Hypothalamus (tissue), 51 donors: Measurements from ENCODE around the gene PAK5.

ENCODE experiments used
- DNase-seq, 51 donors: peaks; one replicate each; lab custom pipeline; 2025; lab: John Stamatoyannopoulos, UW

PAK5 gene

GRCh38 chr20:9532069-9532838, 306.6 kb downstream of the PAK5 start:
- DNase-seq: no peak

- no peak for DNase-seq
These were observed 307.3 kb downstream of the PAK5 start for GRCh38 chr20:9531581-9531980.

DNA sequence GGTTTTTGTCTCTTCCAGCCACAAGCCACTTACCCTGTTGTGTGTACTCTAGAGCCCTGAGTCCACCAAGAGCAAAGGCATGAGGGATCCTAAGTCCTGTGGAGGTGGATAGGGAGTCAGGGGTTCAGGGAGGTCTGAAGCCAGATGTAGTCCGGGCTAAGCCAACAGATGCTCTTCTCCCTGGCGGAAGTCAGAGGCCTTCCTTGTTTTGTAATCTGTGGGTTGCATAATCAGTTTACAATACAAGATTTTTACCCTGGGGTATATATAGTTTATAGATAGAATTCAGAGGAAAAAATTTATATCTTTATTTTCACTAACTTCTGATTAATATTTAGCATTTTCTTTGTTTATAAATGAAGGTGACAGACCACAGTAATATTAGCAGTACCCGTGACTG, 315.2 kb downstream of the PAK5 start:
- no peak for DNase-seq

DNA sequence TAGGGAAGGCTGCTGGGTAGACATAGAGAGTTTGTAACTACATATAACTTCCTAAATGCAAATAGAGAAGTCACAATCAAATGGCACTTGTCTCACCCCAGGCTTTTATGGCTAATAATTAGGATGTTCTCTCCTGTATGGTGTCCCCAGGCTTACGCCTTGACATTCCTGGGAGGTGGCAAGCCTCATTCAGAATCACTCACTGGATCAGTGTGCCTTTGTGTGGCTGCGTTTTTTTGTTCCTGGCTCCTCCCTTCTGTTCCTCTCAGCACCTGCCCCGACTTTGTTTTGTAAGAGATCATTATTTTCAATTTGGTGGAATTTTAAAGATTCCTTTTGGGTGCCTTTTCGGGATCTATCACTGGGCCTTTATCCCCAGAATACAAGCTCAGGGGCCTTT, 318.8 kb downstream of the PAK5 start:
- DNase-seq: peak in 1 of 51 donors; percentile 18

DNA sequence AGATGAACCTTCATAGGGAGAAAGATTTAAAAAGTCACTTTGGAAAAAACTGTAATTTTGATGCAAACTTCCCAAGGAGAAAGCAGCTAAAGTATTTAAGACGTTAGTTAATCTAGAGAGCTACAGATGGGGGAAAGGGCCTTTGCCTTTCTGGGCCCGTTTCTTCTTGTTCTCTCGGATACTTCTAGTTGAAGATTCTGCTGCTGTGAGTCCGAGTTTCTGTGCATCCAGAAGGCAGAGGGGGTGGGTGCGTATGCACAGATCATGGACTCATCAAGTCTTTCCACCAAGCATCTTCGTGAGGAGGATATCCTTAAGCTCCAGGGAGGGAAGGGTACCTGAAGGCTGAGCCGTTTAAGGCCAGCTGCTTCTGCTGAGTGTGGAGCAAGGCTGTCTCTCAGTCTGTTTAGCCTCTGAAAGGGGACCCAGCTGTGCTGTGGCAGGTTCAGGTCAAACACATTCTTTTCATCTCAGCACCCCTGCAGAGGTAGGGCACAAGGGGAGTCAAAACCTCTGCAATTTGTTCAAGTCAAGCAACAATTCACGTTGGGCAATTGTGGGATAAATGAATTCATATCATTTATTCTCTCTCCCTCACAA, 320.2 kb downstream of the PAK5 start:
- DNase-seq: peak in 1 of 51 donors; percentile 12

DNA sequence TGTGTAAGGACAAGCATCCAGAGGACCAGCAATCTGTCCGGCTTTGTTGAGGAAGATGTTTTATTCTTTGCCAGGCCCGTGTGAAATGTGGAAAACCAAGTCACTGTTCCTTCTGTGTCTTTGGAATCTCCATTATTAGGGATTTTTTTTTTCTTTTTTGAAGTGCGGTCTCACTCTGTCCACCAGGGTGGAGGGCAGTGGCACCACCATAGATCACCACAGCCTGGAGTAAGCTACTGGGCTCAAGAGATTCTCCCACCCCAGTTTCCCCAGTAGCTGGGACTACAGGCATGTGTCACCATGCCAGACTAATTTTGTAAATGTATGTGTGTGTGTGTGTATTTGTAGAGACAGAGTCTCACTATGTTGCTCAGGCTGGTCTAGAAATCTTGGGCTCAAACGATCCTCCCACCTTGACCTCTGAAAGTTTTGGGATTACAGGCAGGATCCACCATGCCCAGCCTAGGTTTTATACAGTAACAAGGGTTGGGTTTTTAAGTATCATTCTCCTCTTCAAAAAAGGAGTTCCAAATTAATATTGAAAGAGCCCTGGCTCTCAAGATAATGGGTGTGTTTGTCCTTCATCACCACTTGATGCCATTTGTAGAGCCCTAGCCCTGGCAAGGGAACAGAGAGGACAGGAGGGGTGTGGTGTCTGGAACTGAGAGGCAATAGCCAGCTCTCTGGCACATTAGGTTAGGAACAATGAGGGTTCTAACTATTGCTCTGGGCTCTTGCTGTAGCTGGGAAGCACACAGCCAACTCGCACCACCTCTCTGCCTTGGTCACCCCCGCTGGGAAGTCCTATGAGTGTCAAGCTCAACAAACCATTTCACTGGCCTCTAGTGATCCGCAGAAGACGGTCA, 321.3 kb downstream of the PAK5 start:
- DNase-seq: no peak

- DNase-seq: peak in 6 of 51 donors; percentile 3 to 28 (median 18)
These were observed 322.5 kb downstream of the PAK5 start for GRCh38 chr20:9516234-9516871.

DNA sequence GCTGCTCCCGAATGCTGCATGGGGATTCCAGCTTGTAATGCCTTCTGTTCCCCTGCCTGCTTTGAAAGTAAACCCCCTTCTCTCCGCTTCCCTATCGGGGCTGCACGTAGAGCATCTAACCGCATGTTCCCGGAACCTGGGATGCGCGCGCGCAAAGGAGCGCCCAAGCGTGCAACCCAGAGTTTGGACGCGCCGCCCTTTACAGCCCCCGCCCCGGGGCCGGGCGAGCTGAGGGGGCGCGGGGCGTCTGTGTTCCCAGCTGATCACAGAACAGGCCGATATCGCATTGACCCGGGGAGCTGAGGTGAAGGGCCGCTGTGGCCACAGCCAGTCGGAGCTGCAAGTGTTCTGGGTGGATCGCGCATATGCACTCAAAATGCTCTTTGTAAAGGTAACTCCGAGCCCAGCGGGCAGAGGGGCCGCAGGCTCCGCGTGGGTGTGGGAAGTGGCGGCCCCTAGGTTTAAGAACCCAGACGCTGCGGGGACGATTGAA, 323.1 kb downstream of the PAK5 start:
- DNase-seq: peak in 2 of 51 donors; percentile 5 to 38

GRCh38 chr20:9515214-9515585, 323.7 kb downstream of the PAK5 start:
- peak in 1 of 51 donors; percentile 35 for DNase-seq

DNA sequence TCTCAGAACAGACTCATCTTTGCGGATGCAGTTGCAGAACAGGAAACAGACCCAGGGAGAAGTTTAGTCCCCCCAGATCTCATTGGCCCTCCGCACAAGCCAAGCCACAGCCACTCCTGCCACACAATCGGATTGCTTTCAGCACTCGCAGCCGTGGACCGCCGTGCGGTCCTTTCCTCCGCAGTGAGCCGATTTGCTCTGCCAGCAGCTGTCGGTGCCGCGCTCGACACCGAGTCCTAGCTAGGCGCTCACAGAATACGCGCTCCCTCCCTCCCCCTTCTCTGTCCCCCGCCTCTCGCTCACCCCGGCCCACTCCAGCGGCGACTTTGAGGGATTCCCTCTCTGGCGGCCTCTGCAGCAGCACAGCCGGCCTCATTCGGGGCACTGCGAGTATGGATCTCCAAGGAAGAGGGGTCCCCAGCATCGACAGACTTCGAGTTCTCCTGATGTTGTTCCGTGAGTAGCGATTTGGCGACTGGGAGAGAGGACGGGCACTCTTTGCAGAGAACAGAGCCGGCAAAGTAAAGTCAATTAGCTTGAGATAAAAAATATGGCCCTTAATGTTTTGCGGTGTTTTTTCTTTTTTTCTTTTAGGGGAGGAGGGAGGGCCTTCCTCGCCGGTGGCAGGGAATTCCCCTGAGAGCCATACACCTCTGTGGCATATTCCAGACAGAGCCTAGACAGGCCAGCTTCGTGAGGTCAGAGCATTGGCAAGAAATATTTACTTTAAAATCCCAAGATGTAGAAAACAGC, 324.2 kb downstream of the PAK5 start, which contains the start of gene LAMP5:
TSS of gene LAMP5 (plus strand) at position 130 of the 753 bp plus-strand sequence. CDS start at position 393, 263 bp downstream.
- DNase-seq: peak in 26 of 51 donors; percentile 8 to 69 (median 34)

DNA sequence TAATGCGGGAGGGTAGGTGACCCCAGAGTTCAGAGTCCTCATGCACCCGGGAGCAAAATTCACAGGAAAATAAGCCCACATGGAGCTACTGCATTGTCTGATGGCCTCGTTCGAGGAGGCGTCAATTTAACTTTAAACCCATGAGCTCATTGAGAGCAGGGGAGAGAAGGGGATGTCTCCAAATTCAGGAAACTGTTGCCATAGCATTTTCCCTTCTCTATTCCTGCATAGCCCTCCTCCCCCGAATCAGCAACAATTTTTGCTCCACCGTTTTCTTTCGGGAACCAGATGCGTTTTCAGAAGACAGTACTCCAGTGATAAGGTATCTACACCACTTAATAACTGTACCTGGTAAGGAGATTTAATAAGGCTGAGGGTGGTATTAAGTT, 324.8 kb downstream of the PAK5 start:
- DNase-seq: peak in 1 of 51 donors; percentile 69

- DNase-seq: no peak
These were observed 328.0 kb downstream of the PAK5 start for GRCh38 chr20:9510911-9511310.

DNA sequence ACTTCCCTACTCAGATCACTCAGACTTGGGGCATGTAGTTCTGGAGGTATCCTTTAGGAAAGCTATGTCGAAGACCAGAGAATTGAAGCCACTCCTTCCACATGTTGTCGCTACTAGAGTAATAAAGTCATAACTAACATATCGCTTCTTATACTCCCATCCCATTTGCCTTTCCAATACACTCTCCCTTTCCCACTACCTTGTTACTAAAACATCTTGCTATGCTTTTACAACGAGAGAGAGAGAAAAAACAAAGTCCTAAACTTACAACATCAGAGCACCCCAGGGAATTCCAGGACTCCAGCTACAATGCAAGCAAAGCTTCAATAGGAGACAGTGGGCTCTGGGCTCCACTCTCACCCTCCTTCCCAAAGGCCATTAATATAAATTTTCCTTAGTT, 329.6 kb downstream of the PAK5 start:
- no peak for DNase-seq

- DNase-seq: no peak
These were observed 330.1 kb downstream of the PAK5 start for GRCh38 chr20:9508696-9509178.

- DNase-seq: no peak
These were observed 330.6 kb downstream of the PAK5 start for GRCh38 chr20:9508240-9508661.

GRCh38 chr20:9507544-9508239, 331.2 kb downstream of the PAK5 start:
- no peak for DNase-seq

GRCh38 chr20:9506964-9507369, 331.9 kb downstream of the PAK5 start:
- DNase-seq: no peak

DNA sequence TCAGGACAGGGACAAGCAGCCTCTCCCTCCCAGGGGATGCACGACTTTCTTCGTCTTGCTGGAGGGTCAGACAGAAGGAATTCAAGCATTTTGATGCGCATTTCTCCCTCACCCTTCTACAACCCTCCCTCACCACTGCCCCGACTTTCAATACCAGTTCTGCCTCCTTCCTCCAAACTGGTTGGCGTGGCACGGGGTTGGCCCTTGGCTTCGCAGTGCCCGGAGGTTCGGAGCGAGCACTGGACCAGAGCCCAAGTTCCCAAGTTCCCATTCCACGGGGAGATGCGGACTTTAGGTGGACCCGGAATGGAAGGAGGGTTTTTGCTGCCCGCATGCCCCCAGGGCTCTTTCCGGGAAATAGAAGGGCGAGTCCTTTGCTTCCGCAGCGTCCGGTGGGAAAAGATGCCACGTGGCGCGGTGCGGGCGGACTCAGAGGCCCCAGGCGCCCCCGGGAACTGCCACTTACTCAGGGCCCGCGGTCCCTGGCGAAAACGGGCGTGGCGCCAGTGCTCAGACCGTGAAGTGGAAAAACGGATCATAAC, 332.5 kb downstream of the PAK5 start:
- peak in 1 of 51 donors; percentile 22 for DNase-seq
